Ectodermal cell (in vitro differentiated cells): ENCODE data around the gene RPAP2.

Experiments used
- H3K27ac ChIP-seq: 2 replicates; pipeline ENCODE4 v1.7.0; 2013; ENCODE audit warnings: mild to moderate bottlenecking, low read depth, low read length; ENCODE audit not compliant: insufficient read depth, poor library complexity, severe bottlenecking
- H3K27me3 ChIP-seq: 2 replicates; pipeline ENCODE4 v1.7.0; 2013; ENCODE audit warnings: mild to moderate bottlenecking, low read length; ENCODE audit not compliant: insufficient read depth, control insufficient read depth, poor library complexity, severe bottlenecking
- H3K36me3 ChIP-seq: one replicate; pipeline ENCODE4 v1.7.0; 2013; ENCODE audit warnings: low read length; ENCODE audit not compliant: control insufficient read depth, insufficient read depth
- H3K4me1 ChIP-seq: one replicate; pipeline ENCODE4 v1.7.0; 2013; ENCODE audit warnings: low read length; ENCODE audit not compliant: control insufficient read depth, insufficient read depth
- H3K4me3 ChIP-seq: 2 replicates; pipeline ENCODE4 v1.7.0; 2013; ENCODE audit warnings: low read depth, low read length, control low read depth; ENCODE audit not compliant: insufficient read depth
- H3K9me3 ChIP-seq: 2 replicates; pipeline ENCODE4 v1.7.0; 2013; ENCODE audit warnings: mild to moderate bottlenecking, low read length, moderate library complexity; ENCODE audit not compliant: control insufficient read depth
- WGBS, 2 experiments: methylation state at CpG; one replicate each; pipeline ENCODE4 v1.1.7; 2013; ENCODE audit warnings: missing lambda C conversion rate in 2 of 2; 5-methylcytosine and 5-hydroxymethylcytosine counted together

RPAP2 gene

GRCh38 chr1:92323473-92324453 lies 24.9 kb downstream of the RPAP2 start:
- Histone ChIP-seq H3K4me1 (no peaks in the 10 kb centered on the region), H3K27ac (no peak overlapping the region), H3K9me3 (no peaks in the 10 kb centered on the region), H3K4me3 (no peak overlapping the region), H3K36me3 (peaks cover 17% of the 10 kb centered on the region), H3K27me3 (no peaks in the 10 kb centered on the region)
- WGBS, 2 experiments, result 94% methylated on average over 7 of the region's 7 CpGs

GRCh38 chr1:92324784-92325183 lies 25.9 kb downstream of the RPAP2 start:
- Histone ChIP-seq H3K27ac (no peak overlapping the region), H3K4me1 (no peaks in the 10 kb centered on the region), H3K9me3 (no peaks in the 10 kb centered on the region), H3K27me3 (no peaks in the 10 kb centered on the region), H3K36me3 (peaks cover 24% of the 10 kb centered on the region), H3K4me3 (no peak overlapping the region)

GRCh38 chr1:92326681-92327080 lies 27.8 kb downstream of the RPAP2 start:
- H3K27ac ChIP-seq, result no peak overlapping the region
- 95 to 100% methylated on average over 1 of the region's 1 CpG for WGBS, 2 experiments
- no peaks in the 10 kb centered on the region for H3K27me3 ChIP-seq
- H3K9me3 ChIP-seq, result no peaks in the 10 kb centered on the region
- no peak overlapping the region for H3K4me3 ChIP-seq
- peaks cover 24% of the 10 kb centered on the region for H3K36me3 ChIP-seq
- no peaks in the 10 kb centered on the region for H3K4me1 ChIP-seq

GRCh38 chr1:92327794-92328193 lies 28.9 kb downstream of the RPAP2 start:
- H3K4me3 ChIP-seq, result no peak overlapping the region
- H3K4me1 ChIP-seq, result no peaks in the 10 kb centered on the region
- H3K27ac ChIP-seq, result no peak overlapping the region
- peaks cover 24% of the 10 kb centered on the region for H3K36me3 ChIP-seq
- WGBS, 2 experiments, result 92 to 98% methylated on average over 4 of the region's 4 CpGs
- H3K27me3 ChIP-seq, result no peaks in the 10 kb centered on the region
- no peaks in the 10 kb centered on the region for H3K9me3 ChIP-seq

GRCh38 chr1:92329347-92330129 lies 30.7 kb downstream of the RPAP2 start:
- Histone ChIP-seq H3K4me3 (no peak overlapping the region), H3K27ac (no peak overlapping the region), H3K36me3 (peaks cover 20% of the 10 kb centered on the region), H3K27me3 (no peaks in the 10 kb centered on the region), H3K4me1 (no peaks in the 10 kb centered on the region), H3K9me3 (no peaks in the 10 kb centered on the region)
- WGBS, 2 experiments, result 96% methylated on average over 5 to 6 of the region's 6 CpGs

GRCh38 chr1:92333668-92334067 lies 34.8 kb downstream of the RPAP2 start:
- Histone ChIP-seq H3K27ac (no peak overlapping the region), H3K27me3 (no peaks in the 10 kb centered on the region), H3K36me3 (peaks cover 8% of the 10 kb centered on the region), H3K9me3 (no peaks in the 10 kb centered on the region), H3K4me3 (no peak overlapping the region), H3K4me1 (no peaks in the 10 kb centered on the region)
- WGBS, 2 experiments, result 96 to 98% methylated on average over 3 of the region's 3 CpGs

GRCh38 chr1:92340154-92340553 lies 41.3 kb downstream of the RPAP2 start:
- H3K27ac ChIP-seq, result no peak overlapping the region
- WGBS, 2 experiments, result 95 to 100% methylated on average over 1 of the region's 1 CpG
- no peaks in the 10 kb centered on the region for H3K27me3 ChIP-seq
- no peak overlapping the region for H3K4me3 ChIP-seq
- H3K4me1 ChIP-seq, result no peaks in the 10 kb centered on the region
- H3K36me3 ChIP-seq, result no peaks in the 10 kb centered on the region
- H3K9me3 ChIP-seq, result no peaks in the 10 kb centered on the region

- Histone ChIP-seq H3K9me3 (no peaks in the 10 kb centered on the region), H3K27me3 (no peaks in the 10 kb centered on the region), H3K27ac (no peak overlapping the region), H3K4me1 (no peaks in the 10 kb centered on the region), H3K36me3 (no peaks in the 10 kb centered on the region), H3K4me3 (no peak overlapping the region)
- 97 to 98% methylated on average over 1 of the region's 1 CpG for WGBS, 2 experiments
Observed at GRCh38 chr1:92342401-92342800, 43.5 kb downstream of the RPAP2 start.

- Histone ChIP-seq H3K4me1 (no peaks in the 10 kb centered on the region), H3K9me3 (no peaks in the 10 kb centered on the region), H3K27ac (no peak overlapping the region), H3K27me3 (no peaks in the 10 kb centered on the region), H3K36me3 (no peaks in the 10 kb centered on the region), H3K4me3 (no peak overlapping the region)
- 100% methylated on average over 3 of the region's 3 CpGs for WGBS, 2 experiments
Observed at GRCh38 chr1:92343061-92343460, 44.2 kb downstream of the RPAP2 start.
